Type B pancreatic cell (in vitro differentiated cells): ENCODE measurements around the gene ART5. TPM values are rescaled to one million over a fixed set of nuclear protein-coding genes. Genes with fewer than 3 reads are reported as not detected.

Source experiments
- total RNA-seq: library from RNA; stranded (reverse); gene quantifications from 2 replicates; pipeline ENCODE4 v1.2.1, GENCODE V29; 2021; ENCODE audit warnings: low replicate concordance

ART5 gene
- total RNA-seq, 1 donor from 2014 or later: 3.8 TPM

Other genes starting within 250 kb of the ART5 start
- gene ART1, start 3.1 kb upstream of the ART5 start, total RNA-seq: not detected in 2 replicates
- gene CHRNA10, start 29.4 kb upstream of the ART5 start, total RNA-seq: 1.5 and 2.9 TPM in 2 replicates
- gene NUP98, start 155.6 kb upstream of the ART5 start, total RNA-seq: 74.6 and 77.4 TPM in 2 replicates
- gene PGAP2, start 166.6 kb upstream of the ART5 start, total RNA-seq: 42.3 and 43.1 TPM in 2 replicates
- gene RHOG, start 199.0 kb upstream of the ART5 start, total RNA-seq: 30.8 and 42.9 TPM in 2 replicates
- gene STIM1, start 213.7 kb upstream of the ART5 start, total RNA-seq: 38.9 and 53.3 TPM in 2 replicates